Esophagus squamous epithelium (tissue), 5 donors: Measurements from ENCODE around the gene FCRL1. TPM values are rescaled to one million over a fixed set of nuclear protein-coding genes. Genes with fewer than 3 reads are reported as not detected.

ENCODE experiments used
- DNase-seq: peaks from one replicate; lab custom pipeline; 2025; lab: John Stamatoyannopoulos, UW
- H3K27ac ChIP-seq, 4 donors: fragments of 200-600 bp; sonication (generic); one replicate each; pipeline ENCODE4 v1.5.1; 2016 to 2019; ENCODE audit warnings: mild to moderate bottlenecking in 1 of 4
- H3K27me3 ChIP-seq, 4 donors: fragments of 200-600 bp; sonication (generic); 1 replicate in 3 of 4; 2 replicates in 1 of 4; pipeline versions ENCODE4 v1.5.1 to v1.6.0; 2017 to 2021; ENCODE audit warnings: antibody characterized with exemption in 1 of 4
- H3K36me3 ChIP-seq, 3 donors: fragments of 200-600 bp; sonication (generic); one replicate each; pipeline ENCODE4 v1.5.1; 2016 to 2019
- H3K4me1 ChIP-seq, 3 donors: fragments of 200-600 bp; sonication (generic); one replicate each; pipeline ENCODE4 v1.5.1; 2017 to 2019
- H3K4me3 ChIP-seq, 4 donors: fragments of 200-600 bp; sonication (generic); 1 replicate in 3 of 4; 2 replicates in 1 of 4; pipeline ENCODE4 v1.5.1; 2016 to 2019; ENCODE audit warnings: mild to moderate bottlenecking in 2 of 4, moderate library complexity in 1 of 4
- H3K9me3 ChIP-seq, 3 donors: fragments of 200-600 bp; sonication (generic); one replicate each; pipeline ENCODE4 v1.5.1; 2016 to 2019
- CTCF ChIP-seq, 6 experiments: fragments of 450-650 bp in 4 of 6; fragments of 200-600 bp in 2 of 6; sonication (generic) in 2 of 6; IDR thresholded peaks; one replicate each; pipeline ENCODE4 v1.5.1; 2016 to 2019; ENCODE audit warnings: antibody characterized with exemption in 6 of 6, mild to moderate bottlenecking in 4 of 6, moderate library complexity in 4 of 6
- POLR2A ChIP-seq, 4 donors: fragments of 450-650 bp; IDR thresholded peaks; one replicate each; pipeline ENCODE4 v1.6.1; 2017; ENCODE audit warnings: antibody characterized with exemption in 4 of 4, mild to moderate bottlenecking in 4 of 4, moderate library complexity in 3 of 4
- WGBS, 2 donors: methylation state at CpG; one replicate each; pipeline ENCODE4 v1.1.5; 2018; 5-methylcytosine and 5-hydroxymethylcytosine counted together
- intact Hi-C: fragments of 100-400 bp; cut with DNase I; formaldehyde crosslinking; loops from one replicate; pipeline ENCODE4 v1.15.0; 2022
- total RNA-seq, 4 donors: library from RNA; depleted of rRNA; stranded (reverse); fragments of >200 nt; gene quantifications; one replicate each; pipeline ENCODE4 v1.1.0, GENCODE V29; 2016
- donor health status: DM: yes; HTN: yes; CAD: no.

FCRL1 gene
- total RNA-seq, 4 donors from 2014 or later, result not detected

- Histone ChIP-seq H3K27ac (no peak overlapping the region), H3K27me3 (no peaks in the 10 kb centered on the region), H3K36me3 (no peaks in the 10 kb centered on the region), H3K9me3 (no peaks in the 10 kb centered on the region), H3K4me1 (no peaks in the 10 kb centered on the region), H3K4me3 (no peak overlapping the region)
- 60 to 63% methylated on average over 2 of the region's 2 CpGs for WGBS, 2 donors
- intact Hi-C loops, result no loop called here
- TF ChIP-seq POLR2A (IDR thresholded peaks at IDR 0.05), result no peak
- DNase-seq, result no peak
These were observed 45.5 kb downstream of the FCRL1 start for GRCh38 chr1:157774412-157774811.

- Histone ChIP-seq H3K27me3 (no peaks in the 10 kb centered on the region), H3K9me3 (no peaks in the 10 kb centered on the region), H3K27ac (no peak overlapping the region), H3K4me1 (no peaks in the 10 kb centered on the region), H3K36me3 (no peaks in the 10 kb centered on the region), H3K4me3 (no peak overlapping the region)
- TF ChIP-seq CTCF (IDR thresholded peaks at IDR 0.05) (peak in 2 of 6 experiments; percentile 12 to 35), POLR2A (IDR thresholded peaks at IDR 0.05) (peak in 1 of 4 donors; percentile 7)
- intact Hi-C loops, result no loop called here
- 0 to 13% methylated on average over 1 of the region's 1 CpG for WGBS, 2 donors
- no peak for DNase-seq
These were observed 46.2 kb downstream of the FCRL1 start for GRCh38 chr1:157773493-157774350.

- Histone ChIP-seq H3K27ac (no peak overlapping the region), H3K36me3 (no peaks in the 10 kb centered on the region), H3K9me3 (no peaks in the 10 kb centered on the region), H3K4me1 (no peaks in the 10 kb centered on the region), H3K4me3 (no peak overlapping the region), H3K27me3 (no peaks in the 10 kb centered on the region)
- no peak for TF ChIP-seq CTCF (IDR thresholded peaks at IDR 0.05)
- no peak for TF ChIP-seq POLR2A (IDR thresholded peaks at IDR 0.05)
- intact Hi-C loops, result no loop called here
- WGBS, 2 donors, result 49 to 63% methylated on average over 8 of the region's 8 CpGs
- no peak for DNase-seq
These were observed 48.1 kb downstream of the FCRL1 start for GRCh38 chr1:157771661-157772425.

GRCh38 chr1:157770442-157771043, 49.4 kb downstream of the FCRL1 start:
- Histone ChIP-seq H3K36me3 (no peaks in the 10 kb centered on the region), H3K27me3 (no peaks in the 10 kb centered on the region), H3K27ac (no peak overlapping the region), H3K4me3 (no peak overlapping the region), H3K4me1 (no peaks in the 10 kb centered on the region), H3K9me3 (no peaks in the 10 kb centered on the region)
- 50 to 57% methylated on average over 8 to 9 of the region's 9 CpGs for WGBS, 2 donors
- intact Hi-C loops, result no loop called here
- DNase-seq, result no peak
- TF ChIP-seq POLR2A (IDR thresholded peaks at IDR 0.05) (no peak), CTCF (IDR thresholded peaks at IDR 0.05) (no peak)

GRCh38 chr1:157766792-157767191, 53.1 kb downstream of the FCRL1 start:
- Histone ChIP-seq H3K4me3 (no peak overlapping the region), H3K4me1 (no peaks in the 10 kb centered on the region), H3K27me3 (no peaks in the 10 kb centered on the region), H3K27ac (no peak overlapping the region), H3K36me3 (no peaks in the 10 kb centered on the region), H3K9me3 (no peaks in the 10 kb centered on the region)
- intact Hi-C loops, result no loop called here
- TF ChIP-seq POLR2A (IDR thresholded peaks at IDR 0.05) (no peak), CTCF (IDR thresholded peaks at IDR 0.05) (no peak)
- DNase-seq, result no peak
